GM12892 (cell line): Measurements from ENCODE around the gene ZNF70.

Experiments
- POLR2A ChIP-seq: IDR thresholded peaks from 2 replicates; pipeline ENCODE4 v1.6.1; 2011; ENCODE audit warnings: low read depth, low read length, control low read depth
- POLR2AphosphoS5 ChIP-seq: IDR thresholded peaks from 2 replicates; pipeline ENCODE4 v1.6.1; 2011; ENCODE audit warnings: low read depth, low read length, control low read depth

GRCh38 chr22:23691748-23692423 lies 59.0 kb downstream of the ZNF70 start:
- TF ChIP-seq POLR2A (no peak), POLR2AphosphoS5 (no peak)
